ENCODE results near the gene ASPDH.

The ASPDH gene

DNA sequence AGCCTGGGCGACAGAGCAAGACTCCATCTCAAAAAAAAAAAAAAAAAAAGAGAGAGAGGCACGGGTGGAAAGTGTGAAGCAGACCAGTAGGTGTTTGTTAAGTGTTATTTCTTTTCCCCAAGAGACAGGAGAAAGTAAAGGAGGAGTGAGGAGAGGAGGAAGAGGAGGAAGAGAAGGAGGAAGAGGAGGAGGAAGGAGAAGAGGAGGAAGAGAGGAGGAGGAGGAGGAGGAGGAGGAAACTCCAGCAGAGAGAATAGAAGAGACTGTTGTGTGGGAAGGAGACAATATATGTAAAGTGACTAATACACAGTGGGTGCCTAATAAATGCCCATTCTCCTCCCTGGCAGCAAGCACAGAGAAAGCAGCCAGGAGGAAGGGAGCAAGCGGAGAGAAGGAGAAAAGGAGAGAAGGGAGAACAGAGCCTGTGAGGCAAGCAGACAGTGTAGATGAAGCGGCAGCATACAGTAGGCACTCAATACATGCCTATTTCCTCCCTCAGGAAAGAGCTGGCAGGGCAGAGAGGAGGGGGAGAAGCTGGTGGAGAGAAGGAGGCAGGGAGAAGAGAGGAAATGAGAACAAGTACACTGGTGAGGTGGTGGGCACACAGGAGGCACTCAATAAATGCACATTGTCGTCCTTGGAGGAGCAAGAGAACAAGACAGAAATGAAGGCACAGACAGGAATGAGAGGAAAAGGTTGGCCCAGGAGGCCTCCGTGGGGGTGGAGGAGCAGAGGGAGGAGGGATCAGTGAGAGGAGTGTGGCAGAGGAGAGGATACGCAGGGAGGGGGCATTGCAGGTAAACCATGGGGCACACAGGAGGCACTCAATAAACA is 19.3 kb downstream of the ASPDH start:
- no peak for DNase-seq

DNA sequence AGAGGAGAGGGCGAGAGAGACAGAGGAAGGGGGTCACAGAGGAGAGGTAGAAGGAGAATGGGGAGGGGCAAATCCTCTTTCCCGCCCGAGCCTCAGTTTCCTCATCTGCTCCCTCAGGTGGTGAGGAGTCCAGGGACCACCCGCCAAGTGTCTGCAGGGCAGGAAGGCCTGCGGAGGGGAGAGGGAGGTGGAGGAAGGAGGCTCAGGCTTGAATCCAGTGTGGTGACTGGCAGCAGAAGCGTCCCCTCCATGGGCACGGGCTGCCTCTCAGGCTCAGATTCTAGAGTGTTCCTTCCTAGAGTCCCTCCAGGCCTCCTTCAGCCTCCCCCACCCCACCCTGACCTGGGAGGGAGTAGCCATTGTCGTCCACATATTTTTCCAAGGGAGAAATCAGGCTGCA is 20.5 kb downstream of the ASPDH start:
- DNase-seq, result no peak

DNA sequence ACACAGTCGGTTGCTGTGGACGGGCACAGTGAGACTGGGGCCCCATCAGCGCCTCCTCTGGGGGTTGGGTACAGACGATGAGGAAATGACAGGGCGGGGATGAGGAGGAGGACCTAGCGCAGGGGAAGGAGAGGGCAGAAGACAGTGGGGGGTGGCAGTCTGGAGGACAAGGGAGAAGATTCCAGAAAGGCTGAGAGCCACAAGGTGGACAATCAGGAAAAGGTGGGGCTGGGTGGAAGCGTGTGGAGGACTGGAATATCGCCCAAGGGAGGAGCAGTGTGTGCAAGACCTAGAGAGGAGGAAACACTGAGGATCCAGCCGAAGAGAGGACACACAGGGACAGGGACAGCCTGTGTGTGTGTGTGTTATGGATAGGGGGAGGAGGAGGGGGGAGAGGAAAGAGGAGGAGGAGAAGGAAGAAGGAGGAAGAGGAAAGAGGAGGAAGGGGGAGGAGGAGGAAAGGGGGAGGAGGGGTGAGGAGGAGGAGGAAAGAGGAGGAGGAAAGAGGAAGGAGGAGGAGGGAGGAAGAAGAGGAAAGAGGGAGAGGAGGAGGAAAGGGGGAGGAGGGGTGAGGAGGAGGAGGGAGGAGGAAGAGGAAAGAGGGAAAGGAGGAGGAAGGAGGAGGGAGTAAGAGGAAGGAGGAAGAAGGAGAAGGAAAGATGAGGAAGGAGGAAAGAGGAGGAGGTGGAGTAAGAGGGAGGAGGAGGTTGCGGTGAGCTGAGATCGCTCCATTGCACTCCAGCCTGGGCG is 21.2 kb downstream of the ASPDH start:
- DNase-seq, result no peak

DNA sequence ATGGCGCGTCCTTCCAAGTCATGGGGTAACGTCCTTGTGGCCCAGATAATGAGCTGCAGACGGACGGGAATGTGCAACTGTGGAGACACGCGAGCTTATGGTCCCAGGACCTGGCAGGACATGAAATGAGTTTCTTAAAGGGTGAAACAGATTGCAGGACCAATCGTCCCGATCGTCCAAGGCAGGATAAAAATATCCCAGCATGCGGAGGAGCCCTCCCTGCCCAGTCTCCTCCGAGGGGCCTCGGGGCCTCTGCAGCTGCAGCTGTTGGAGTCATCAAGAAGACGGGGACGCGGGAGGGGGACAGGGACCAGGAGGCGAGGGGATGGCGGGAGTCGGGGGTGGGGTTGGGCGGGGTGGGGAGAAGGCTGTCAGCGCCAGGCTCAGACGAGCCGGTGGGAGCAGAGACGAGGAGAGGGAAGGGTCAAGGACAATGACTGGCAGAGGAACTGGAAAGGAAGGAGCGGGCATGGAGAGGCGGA is 22.7 kb downstream of the ASPDH start:
- DNase-seq, result no peak

DNA sequence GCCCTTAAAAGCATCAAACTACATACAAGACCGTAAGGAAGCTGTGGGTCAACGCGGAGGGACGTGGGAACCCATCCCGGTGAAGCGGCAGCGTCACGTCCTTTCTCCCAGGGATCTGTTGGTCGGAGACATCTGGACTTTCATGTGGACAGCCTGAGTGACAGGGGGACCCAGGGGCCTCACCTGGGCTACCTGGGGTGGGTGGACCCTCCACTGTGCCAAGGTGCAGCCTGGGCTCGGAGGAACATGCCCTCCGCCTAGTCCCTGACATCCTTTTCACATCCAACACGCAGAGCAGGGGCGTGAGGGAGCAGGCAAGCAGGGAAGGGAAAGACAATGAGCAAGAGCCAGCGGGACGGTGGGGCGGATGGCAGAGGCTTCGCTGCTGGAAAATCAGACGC is 23.3 kb downstream of the ASPDH start:
- DNase-seq, result no peak

DNA sequence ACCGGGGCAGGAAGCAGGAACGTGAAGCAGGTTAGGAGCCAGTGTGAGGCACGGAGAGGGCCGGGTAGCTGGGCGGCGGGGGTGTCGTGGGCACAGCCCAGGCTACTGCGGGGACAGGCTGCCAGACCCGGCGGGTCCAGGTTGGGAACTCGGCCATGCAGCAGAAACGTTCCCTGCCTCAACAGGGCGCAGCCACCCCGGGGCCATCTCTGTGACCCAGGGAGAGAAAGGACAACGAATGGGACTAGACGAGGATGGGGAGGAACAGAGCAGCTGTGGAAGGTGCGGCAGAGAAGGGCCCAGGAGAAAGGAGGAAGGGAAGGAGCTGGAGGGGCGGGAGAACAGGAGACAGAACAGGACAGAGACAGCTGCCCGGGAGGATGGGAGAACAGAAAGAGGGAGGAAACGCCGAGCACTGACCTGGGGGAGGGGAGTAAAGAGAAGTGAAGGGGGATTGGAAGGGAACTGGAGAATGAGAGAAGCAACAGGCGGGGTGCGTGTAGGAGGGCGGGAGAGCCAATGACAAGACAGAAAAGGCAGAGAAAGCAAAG is 24.2 kb downstream of the ASPDH start:
- no peak for DNase-seq

DNA sequence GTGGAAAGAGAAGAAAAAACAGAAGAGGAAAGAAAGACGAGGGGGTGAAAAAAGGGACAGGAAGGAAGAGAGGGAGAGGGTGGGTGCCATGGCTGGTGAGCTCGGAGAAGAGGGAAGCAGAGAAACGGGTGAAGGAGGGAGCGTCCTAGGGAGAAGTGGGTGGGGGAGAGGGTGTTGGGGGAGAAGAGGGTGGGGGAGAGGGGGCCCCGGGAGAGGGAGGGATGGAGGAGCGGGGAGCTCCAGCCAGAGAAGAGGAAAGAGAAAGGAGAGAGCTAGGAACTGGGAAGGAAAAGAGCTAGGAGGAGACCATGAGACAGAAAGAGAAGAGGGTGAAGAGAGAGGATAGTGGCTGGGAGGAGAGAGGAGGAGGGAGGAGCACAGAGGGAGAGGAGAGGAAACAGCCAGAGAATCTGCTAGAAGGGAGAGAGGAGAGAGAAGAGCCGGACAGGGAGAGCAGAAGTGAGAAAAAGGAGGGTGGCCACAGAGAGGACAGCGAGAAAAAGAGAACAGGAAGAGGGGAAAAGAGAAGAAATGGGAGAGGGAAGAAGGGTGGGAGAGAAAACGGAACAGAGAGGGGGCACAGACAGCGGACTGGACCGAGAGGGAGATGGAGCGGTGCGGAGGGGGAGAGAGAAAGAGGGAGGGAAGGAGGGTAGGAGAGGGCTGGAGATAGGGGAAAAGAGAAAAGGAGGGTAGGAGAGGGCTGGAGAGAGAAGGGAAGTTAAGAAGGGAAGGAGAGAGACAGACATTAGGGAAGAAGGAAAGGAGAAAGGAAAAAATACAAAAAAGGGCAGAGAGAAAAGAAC is 25.1 kb downstream of the ASPDH start:
- DNase-seq, result no peak

DNA sequence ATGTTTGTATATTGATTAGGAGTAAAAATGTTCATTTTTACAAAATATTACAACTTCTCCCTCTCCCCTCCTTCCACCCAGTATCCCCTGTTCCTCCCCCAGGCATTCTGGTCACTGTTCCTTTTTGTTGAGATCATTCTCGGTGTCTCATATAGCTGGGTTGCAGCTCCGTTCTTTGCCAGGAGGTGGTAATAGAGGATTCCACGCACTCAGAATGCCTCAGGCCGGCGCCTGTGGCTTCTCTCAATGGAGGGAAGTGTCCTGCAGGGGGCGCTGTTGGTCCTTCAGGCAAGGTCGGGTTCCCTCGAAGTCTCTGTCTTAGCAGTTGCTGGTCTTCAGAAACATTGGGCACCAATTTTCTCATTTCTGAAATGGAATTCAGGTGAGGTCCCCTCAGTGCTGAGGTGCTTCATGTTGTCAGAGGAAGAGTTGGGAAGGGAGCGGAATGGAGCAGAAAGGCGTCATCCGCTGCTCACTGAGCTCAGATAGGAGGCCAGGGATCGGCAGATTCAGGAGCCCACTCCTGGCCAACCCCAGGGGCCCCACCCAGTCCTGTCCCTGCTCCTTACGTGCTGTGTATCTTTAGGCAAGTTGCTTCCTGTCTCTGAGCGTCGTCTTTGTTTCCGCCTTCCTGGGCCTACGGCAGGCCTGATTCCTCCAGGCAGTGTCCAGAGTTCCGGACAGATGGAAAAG is 26.7 kb downstream of the ASPDH start:
- DNase-seq, result no peak

DNA sequence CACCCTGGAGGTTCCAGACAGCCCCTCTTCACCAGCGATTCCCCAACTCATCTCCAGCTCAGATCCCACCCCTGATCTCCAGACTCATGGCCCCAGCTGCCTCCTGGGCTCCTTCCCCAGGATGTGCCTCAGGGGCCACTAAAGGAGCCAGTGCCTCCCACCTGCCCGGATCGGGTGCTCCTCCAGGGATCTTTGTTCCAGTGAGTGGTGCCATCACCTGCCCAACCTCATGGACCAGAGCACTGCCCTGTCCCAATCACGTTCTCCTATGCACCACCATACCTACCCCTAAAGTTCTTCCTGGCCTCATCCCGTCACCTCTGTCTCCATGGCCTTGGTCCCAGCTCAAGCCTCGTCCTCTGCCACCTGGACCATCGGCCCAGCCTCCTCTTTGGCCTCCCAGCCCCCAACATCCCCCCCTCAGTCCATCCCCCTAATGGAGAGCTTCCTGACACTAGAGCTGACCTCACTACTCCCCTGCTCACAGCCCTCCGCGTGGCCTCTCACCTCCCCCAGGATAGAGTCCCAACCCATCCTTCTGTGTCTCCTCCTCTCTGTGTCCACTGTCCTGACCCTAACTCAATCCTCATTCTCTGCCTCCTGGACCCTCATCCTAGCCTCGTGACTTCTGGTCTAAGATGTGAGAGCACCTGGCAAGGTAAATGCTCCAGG is 28.3 kb downstream of the ASPDH start:
- DNase-seq, result no peak

DNA sequence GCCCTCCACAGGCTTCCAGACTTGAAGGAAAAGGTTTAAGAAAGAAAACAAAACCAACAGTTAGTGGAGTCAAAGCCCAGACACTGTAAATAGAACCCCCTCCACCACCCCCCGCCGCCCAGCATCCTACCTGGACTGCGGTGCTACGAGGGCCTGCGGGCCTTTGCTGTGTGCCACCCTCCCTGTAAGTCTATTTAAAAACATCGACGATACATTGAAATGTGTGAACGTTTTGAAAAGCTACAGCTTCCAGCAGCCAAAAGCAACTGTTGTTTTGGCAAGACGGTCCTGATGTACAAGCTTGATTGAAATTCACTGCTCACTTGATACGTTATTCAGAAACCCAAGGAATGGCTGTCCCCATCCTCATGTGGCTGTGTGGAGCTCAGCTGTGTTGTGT is 30.8 kb downstream of the ASPDH start:
- DNase-seq, result no peak

DNA sequence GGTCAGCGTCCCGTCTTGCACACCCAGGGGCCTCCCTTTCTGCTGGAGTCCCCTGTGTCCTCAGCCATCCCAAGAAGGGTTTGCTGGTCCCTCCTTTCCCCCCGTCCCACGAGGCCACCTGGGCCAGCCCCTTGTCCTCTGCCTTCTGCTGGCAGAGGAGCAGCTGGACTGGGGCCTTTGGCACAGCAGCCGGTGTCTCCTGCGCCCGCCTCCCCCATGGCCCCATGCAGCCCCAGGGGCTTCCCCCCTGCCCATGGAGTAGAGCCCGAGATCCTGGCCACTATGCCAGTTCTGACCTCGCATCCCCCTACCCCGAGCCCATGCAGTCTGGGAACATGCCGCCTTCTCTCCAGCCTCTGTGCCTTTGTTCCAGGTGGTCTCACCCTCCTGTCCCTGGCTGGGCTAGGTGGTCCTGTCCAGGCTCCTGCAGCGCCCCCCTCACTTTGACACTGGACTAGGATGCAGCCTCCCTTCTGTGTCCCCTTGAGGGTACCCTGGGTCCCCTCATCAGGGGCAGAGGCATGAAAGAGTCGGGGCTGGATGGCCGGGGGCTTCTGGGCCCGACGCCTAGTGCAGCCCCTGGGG is 31.4 kb downstream of the ASPDH start:
- DNase-seq, result no peak

DNA sequence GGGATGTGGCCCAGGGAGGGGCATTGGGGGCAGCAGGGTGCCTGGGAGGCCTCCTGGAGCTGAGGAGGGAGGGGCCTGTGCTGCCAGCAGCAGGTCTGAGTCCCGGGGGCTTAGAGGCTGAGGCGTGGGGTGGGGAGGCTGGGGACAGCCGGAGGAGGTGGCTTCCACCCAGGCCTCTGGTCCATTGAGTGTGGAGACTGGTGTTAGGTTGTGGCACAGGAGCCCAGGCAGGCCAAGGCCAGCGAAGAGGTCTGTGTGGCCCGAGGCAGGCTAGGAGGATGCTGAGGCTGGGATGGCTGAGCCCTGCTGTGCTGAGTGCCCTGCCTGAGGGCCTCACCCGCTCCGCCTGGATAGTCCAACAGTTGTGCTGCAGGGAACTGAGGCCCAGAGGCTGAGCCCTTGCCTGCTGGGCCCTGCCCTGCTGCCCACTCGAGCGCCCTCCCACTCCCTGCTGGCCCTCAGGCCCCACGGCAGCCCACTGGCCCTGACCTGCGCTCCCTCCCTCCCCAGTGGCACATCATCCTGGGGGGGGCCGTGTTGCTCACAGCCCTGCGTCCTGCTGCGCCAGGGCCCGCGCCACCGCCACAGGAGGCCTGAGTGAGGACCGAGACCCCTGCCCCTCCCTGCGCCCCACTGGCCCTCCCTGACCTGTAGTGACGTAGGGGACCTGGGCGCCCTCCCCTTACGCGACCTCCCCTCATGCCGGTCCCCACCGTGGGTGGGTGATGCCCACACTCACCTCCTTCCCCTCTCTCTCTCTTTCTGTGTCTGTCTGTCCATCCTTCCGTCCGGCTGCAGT is 32.2 kb downstream of the ASPDH start:
- DNase-seq, result no peak

DNA sequence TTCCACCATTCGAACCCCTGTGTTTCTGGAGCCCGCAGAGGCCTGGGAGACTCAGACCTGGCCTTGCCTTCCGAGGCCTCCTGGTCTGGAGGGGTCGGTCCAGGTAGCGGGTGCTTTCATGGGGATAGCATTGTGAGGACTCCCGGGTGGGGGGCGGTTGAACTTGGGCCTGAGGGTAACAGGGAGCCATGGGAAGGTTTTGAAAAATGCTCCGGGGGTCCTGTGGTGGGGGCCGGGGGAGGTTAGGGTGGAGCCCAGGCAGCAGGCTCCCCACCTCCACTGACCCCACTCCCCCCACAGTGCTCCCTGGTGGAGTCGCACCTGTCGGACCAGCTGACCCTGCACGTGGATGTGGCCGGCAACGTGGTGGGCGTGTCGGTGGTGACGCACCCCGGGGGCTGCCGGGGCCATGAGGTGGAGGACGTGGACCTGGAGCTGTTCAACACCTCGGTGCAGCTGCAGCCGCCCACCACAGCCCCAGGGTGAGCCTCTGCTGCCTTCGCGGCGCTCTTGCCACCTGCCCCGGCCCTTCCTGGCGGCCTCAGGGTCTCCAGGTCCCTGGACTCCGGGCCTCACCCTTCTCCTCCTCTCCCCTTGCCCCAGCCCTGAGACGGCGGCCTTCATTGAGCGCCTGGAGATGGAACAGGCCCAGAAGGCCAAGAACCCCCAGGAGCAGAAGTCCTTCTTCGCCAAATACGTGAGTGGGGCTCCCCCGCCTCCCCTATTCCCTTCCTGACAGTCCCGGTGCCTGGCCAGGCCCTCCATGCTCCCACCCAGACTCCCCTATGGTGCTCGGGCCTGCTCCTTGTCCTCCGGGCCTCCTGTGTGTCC is 33.2 kb downstream of the ASPDH start:
- no peak for DNase-seq

DNA sequence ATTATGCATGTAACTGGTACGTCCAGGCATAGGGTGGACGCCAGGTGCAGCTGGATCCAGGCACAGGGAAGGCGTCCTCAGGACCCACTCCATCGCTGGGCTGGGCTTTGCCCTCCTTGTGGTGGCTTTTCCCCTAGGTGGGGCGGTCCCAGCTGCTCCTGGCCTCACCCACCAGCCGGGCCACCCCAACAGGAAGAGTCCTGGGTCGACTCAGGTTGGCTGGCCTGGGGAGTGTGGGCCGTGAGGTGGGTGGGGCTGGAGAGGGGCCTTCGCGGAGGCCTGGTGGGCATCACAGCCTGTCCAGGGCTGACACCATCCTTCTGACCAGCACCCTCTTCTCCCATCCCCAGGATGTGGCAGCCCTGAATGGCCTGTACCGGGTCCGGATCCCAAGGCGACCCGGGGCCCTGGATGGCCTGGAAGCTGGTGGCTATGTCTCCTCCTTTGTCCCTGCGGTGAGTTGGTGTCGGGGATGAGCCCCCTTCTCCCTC is 33.9 kb downstream of the ASPDH start:
- no peak for DNase-seq

DNA sequence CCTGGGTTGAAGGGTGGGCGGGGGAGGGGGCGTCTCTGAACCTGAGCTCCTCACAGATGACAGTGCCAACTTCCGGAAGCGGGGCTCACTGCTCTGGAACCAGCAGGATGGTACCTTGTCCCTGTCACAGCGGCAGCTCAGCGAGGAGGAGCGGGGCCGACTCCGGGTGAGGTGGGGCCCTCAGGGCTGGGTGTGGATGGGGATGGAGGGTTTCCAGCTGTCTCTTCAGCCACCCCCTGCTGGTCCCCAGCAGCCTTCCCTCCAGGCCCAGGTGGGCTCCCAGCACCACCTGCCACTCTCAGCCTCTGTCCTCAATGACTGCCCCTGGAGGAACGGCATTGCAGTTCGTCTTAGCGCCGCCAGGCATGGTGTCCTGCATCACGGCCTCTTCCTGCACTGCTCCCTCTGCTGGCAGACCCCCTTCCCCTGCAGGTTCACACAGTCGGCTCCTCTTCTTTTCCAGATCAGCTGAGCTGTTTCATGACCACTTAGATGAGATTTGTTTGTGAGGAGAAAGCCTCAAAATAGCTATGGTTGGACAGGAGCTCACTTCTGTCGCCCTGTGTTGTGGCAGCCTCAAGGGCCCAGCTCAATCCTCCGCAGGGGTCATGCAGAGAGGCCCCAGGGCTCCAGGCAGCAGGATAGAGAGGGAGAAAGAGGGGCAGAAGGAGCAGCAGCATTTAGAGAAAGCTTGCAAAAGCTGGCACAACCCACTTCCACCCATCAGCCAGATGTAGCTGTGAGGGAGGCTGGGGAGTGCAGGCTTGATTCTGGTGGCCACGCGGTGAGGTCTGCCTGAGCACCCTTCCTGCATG is 34.6 kb downstream of the ASPDH start:
- DNase-seq, result no peak

DNA sequence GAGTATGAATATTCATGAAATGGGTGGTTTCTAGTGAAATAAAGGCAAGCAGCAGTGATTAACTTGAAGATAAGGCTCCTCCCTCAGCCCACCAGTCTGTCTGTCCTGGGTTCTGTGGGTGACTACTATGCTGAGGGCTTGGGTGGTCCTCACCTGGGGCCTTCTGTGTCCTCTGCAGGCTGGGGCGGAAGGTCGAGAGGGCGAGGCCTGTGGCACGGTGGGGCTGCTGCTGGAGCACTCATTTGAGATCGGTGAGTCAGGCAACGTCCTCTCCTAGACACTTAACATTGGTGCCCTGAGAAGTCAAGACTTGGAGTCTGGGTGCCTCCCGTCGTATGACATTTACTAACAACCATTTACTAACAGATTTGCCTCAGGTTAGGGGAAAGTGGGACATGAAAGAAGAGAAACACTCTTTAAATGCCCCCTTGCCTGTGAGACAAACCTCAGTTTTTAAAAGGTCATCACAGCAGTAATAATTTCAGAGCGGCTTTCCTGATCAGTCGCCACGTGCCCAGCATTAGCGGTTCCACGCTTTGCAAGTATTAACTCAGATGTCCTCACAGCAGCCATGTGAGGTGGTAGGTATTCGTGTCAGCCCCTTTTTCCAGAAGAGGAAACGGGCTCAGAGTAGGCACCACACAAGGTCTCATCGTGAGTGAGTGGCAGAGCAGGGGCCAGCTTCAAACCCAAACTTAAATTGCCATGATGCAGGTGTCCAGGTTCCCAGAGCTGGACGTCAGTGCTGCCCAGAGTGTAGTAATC is 35.8 kb downstream of the ASPDH start:
- DNase-seq, result no peak

DNA sequence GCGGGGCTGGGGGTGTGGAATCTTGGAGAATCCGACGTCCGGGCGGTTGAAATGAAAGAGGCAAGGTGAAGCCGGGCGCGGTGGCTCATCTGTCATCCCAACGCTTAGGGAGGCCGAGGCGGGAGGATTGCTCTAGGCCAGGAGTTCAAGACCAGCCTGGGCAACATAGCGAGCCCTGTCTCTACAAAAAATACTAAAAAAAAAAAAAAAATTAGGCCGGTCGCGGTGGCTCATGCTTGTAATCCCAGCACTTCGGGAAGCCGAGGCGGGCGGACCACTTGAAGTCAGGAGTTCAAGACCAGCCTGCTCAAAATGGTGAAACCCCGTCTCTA is 36.8 kb downstream of the ASPDH start:
- no peak for DNase-seq

Measured in NCI-H187 (cell line).